Panc1 (cell line): Measurements from ENCODE around the gene THUMPD1. TPM values are rescaled to one million over a fixed set of nuclear protein-coding genes. Genes with fewer than 3 reads are reported as not detected.
"Not testable (repeated sequence)": the region's sequence is repeated elsewhere in the genome, so short reads cannot be mapped to it uniquely, and the experiment has no call there.

ENCODE experiments used
- ATAC-seq: fragments of 200-7000 bp; cut with Tn5 transposase; 2 replicates; pipeline ENCODE4 v1.9.1; 2020; ENCODE audit warnings: mild to moderate bottlenecking, moderate library complexity
- BruUV-seq: library from RNA; stranded (reverse); fragments of 400-500 nt; replicated peaks from 2 replicates; lab custom pipeline; 2021; lab: Mats Ljungman, UMichigan
- CTCF ChIA-PET: fragments of 300-600 bp; sonication (Branson Sonifier 250); formaldehyde crosslinking; loops from one replicate; lab custom pipeline; 2022; ENCODE audit warnings: antibody characterized with exemption; lab: Charles Lee
- POLR2A ChIA-PET: fragments of 300-600 bp; sonication (Branson Sonifier 250); formaldehyde crosslinking; loops from one replicate; lab custom pipeline; 2022; ENCODE audit warnings: antibody characterized with exemption; lab: Charles Lee
- DNase-seq: peaks from one replicate; pipeline ENCODE4 v3.0.0-alpha.2; 2010; ENCODE audit warnings: low read depth, low spot score
- H3K27ac ChIP-seq: 2 replicates; pipeline ENCODE4 v1.5.1; 2011; ENCODE audit warnings: mild to moderate bottlenecking, low read length, inconsistent platforms
- H3K27me3 ChIP-seq: fragments of 200-500 bp; sonication (Bioruptor generic); 2 replicates; pipeline ENCODE4 v1.6.0; 2014; ENCODE audit warnings: low read length, inconsistent platforms; ENCODE audit not compliant: control insufficient read depth, insufficient read depth
- H3K36me3 ChIP-seq: fragments of 200-500 bp; sonication (Bioruptor generic); 2 replicates; pipeline ENCODE4 v1.5.1; 2014; ENCODE audit warnings: inconsistent platforms, mild to moderate bottlenecking, low read length, moderate library complexity; ENCODE audit not compliant: control insufficient read depth, insufficient read depth
- H3K4me1 ChIP-seq: 2 replicates; pipeline ENCODE4 v1.5.1; 2011; ENCODE audit warnings: inconsistent platforms, mild to moderate bottlenecking, low read length, moderate library complexity; ENCODE audit not compliant: control insufficient read depth, insufficient read depth
- H3K4me3 ChIP-seq, 2 experiments: 2 replicates each; pipeline ENCODE4 v1.5.1; 2011 to 2012; ENCODE audit warnings: low read depth in 2 of 2, low read length in 2 of 2, mild to moderate bottlenecking in 2 of 2, inconsistent platforms in 1 of 2, moderate library complexity in 1 of 2
- H3K9me3 ChIP-seq: fragments of 200-500 bp; sonication (Bioruptor generic); 2 replicates; pipeline ENCODE4 v1.5.1; 2014; ENCODE audit warnings: low read depth, mild to moderate bottlenecking, inconsistent platforms, low read length, moderate library complexity; ENCODE audit not compliant: control insufficient read depth, insufficient read depth
- POLR2AphosphoS5 ChIP-seq: IDR thresholded peaks from 2 replicates; pipeline ENCODE4 v1.6.1; 2012; ENCODE audit warnings: mild to moderate bottlenecking, low read depth, low read length, moderate library complexity
- SIN3A ChIP-seq: IDR thresholded peaks from 2 replicates; pipeline ENCODE4 v1.6.1; 2012; ENCODE audit warnings: low read depth, mild to moderate bottlenecking, low read length, moderate library complexity, borderline replicate concordance; ENCODE audit not compliant: insufficient read depth
- TCF7L2 ChIP-seq: IDR thresholded peaks from 2 replicates; pipeline ENCODE4 v1.6.1; 2011; ENCODE audit warnings: mild to moderate bottlenecking, low read depth, low read length, inconsistent platforms
- in situ Hi-C: cut with HindIII; loops from 2 replicates; pipeline ENCODE4 v1.10.0; 2016; ENCODE audit warnings: low sequenced_read_pairs, low pct_unique_long_range_greater_than_20kb
- intact Hi-C: fragments of 100-400 bp; cut with micrococcal nuclease; formaldehyde crosslinking; loops from one replicate; pipeline ENCODE4 v1.10.0; 2022; ENCODE audit not compliant: unreplicated experiment
- total RNA-seq: library from RNA; stranded (reverse); gene quantifications from one replicate; pipeline ENCODE4 v1.2.1, GENCODE V29; 2021; ENCODE audit not compliant: unreplicated experiment
- TF ChIP-seq, protein P1 (sequence below): fragments of 450-650 bp; IDR thresholded peaks from 2 replicates; pipeline ENCODE4 v1.5.1; 2017; ENCODE audit warnings: mild to moderate bottlenecking
- TF ChIP-seq, protein P2 (sequence below), 2 experiments: IDR thresholded peaks; 2 replicates each; pipeline ENCODE4 v1.6.1; 2011 to 2012; ENCODE audit warnings: low read depth in 2 of 2, control low read depth in 1 of 2, low read length in 1 of 2, mild to moderate bottlenecking in 1 of 2, moderate library complexity in 1 of 2; ENCODE audit not compliant: insufficient read depth in 1 of 2

The THUMPD1 gene
- total RNA-seq, 1 experiment from 2014 or later = 36.2 TPM

DNA sequence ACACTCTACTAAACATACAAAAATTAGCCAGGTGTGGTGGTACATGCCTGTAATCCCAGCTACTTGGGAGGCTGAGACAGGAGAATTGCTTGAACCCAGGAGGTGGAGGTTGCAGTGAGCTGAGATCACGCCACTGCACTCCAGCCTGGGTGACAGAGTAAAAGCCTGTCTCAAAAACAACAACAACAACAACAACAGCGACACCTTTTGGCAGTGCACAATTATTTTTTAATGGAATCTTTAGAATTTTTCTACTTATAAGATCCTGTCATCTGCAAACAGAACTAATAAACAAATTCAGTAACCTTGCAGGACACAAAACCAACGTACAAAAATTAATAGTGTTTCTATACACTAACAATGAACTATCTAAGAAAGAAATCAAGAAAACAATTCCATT is 33.5 kb downstream of the THUMPD1 start:
- ATAC-seq, BruUV-seq, H3K36me3 ChIP-seq, CTCF ChIA-PET, H3K4me1 ChIP-seq, POLR2A ChIA-PET, H3K9me3 ChIP-seq, intact Hi-C loops, H3K4me3 ChIP-seq, in situ Hi-C loops, H3K27ac ChIP-seq, DNase-seq, H3K27me3 ChIP-seq: not testable (repeated sequence)
- TF ChIP-seq, protein P1, sequence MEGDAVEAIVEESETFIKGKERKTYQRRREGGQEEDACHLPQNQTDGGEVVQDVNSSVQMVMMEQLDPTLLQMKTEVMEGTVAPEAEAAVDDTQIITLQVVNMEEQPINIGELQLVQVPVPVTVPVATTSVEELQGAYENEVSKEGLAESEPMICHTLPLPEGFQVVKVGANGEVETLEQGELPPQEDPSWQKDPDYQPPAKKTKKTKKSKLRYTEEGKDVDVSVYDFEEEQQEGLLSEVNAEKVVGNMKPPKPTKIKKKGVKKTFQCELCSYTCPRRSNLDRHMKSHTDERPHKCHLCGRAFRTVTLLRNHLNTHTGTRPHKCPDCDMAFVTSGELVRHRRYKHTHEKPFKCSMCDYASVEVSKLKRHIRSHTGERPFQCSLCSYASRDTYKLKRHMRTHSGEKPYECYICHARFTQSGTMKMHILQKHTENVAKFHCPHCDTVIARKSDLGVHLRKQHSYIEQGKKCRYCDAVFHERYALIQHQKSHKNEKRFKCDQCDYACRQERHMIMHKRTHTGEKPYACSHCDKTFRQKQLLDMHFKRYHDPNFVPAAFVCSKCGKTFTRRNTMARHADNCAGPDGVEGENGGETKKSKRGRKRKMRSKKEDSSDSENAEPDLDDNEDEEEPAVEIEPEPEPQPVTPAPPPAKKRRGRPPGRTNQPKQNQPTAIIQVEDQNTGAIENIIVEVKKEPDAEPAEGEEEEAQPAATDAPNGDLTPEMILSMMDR = peak; percentile 61

DNA sequence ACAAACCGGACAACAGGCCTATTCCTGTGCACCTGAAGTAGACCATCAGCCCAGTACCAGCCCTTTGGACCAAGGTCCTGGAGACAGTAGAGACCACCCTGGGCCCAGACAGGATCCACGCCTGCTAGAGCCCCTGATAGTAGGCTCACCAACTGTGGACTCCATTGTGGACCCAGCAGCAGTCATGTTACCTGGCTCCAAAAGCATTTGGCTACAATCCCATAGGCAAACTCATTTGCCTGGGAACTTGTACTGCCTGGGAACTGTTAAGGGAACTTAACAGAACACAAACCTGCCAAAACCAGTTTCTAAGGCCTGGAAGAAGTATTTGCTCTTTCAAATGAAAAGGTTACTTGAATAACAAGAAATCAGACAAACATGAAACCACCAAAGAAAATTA is 34.2 kb downstream of the THUMPD1 start:
- Histone ChIP-seq H3K4me1 (no peaks in the 10 kb centered on the region), H3K27ac (no peak overlapping the region), H3K36me3 (no peaks in the 10 kb centered on the region), H3K9me3 (no peaks in the 10 kb centered on the region), H3K4me3 (no peak overlapping the region), H3K27me3 (no peaks in the 10 kb centered on the region)
- intact Hi-C loops = no loop called here
- no peak for TF ChIP-seq POLR2AphosphoS5
- TF ChIP-seq, protein P2, sequence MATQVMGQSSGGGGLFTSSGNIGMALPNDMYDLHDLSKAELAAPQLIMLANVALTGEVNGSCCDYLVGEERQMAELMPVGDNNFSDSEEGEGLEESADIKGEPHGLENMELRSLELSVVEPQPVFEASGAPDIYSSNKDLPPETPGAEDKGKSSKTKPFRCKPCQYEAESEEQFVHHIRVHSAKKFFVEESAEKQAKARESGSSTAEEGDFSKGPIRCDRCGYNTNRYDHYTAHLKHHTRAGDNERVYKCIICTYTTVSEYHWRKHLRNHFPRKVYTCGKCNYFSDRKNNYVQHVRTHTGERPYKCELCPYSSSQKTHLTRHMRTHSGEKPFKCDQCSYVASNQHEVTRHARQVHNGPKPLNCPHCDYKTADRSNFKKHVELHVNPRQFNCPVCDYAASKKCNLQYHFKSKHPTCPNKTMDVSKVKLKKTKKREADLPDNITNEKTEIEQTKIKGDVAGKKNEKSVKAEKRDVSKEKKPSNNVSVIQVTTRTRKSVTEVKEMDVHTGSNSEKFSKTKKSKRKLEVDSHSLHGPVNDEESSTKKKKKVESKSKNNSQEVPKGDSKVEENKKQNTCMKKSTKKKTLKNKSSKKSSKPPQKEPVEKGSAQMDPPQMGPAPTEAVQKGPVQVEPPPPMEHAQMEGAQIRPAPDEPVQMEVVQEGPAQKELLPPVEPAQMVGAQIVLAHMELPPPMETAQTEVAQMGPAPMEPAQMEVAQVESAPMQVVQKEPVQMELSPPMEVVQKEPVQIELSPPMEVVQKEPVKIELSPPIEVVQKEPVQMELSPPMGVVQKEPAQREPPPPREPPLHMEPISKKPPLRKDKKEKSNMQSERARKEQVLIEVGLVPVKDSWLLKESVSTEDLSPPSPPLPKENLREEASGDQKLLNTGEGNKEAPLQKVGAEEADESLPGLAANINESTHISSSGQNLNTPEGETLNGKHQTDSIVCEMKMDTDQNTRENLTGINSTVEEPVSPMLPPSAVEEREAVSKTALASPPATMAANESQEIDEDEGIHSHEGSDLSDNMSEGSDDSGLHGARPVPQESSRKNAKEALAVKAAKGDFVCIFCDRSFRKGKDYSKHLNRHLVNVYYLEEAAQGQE (IDR thresholded peaks at IDR 0.05; ENCODE audit: insufficient read depth in 1 of 2, low read depth in 2 of 2, low read length in 1 of 2) = no peak
- no peak for TF ChIP-seq TCF7L2
- no peak for TF ChIP-seq SIN3A
- TF ChIP-seq, protein P1 = no peak
- DNase-seq (no peak), ATAC-seq (no peak)
- in situ Hi-C loops = no loop called here
- ChIA-PET POLR2A (no interaction called here), CTCF (no interaction called here)
- BruUV-seq = no TSS peak

DNA sequence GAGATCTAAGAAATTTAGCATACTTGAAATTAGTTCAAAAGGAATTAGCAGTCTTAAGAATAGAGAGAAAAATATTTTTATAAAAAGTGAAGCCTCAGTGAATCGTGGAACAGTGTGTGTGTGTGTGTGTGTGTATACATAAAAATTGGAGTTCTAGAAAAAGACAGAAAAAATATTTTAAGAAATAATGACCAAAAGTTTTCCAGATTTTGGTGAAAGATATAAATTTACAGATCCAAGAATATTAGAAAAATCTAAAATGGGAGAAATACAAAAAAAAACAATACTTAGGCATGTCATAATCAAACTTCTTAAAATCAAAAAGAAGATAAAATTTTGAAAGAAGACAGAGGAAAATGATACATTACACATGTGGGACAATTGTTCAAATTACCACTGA is 35.6 kb downstream of the THUMPD1 start:
- H3K27ac ChIP-seq, ATAC-seq, H3K27me3 ChIP-seq, CTCF ChIA-PET, POLR2A ChIA-PET, H3K36me3 ChIP-seq, BruUV-seq, H3K4me1 ChIP-seq, H3K4me3 ChIP-seq, in situ Hi-C loops, intact Hi-C loops, H3K9me3 ChIP-seq, DNase-seq: not testable (repeated sequence)
